Activated CD4-positive, alpha-beta T cell treated with anti-CD3 and anti-CD28 coated beads for 4 hours (primary cell): ENCODE data around the gene RNF149.
A peak's percentile ranks its signal among the peaks of the same experiment; 100 is the strongest.
"Not testable (repeated sequence)": the region's sequence is repeated elsewhere in the genome, so short reads cannot be mapped to it uniquely, and the experiment has no call there.

Experiments used
- DNase-seq, 2 donors: peaks; one replicate each; pipeline ENCODE4 v3.0.0-alpha.2; 2020

The RNF149 gene

GRCh38 chr2:101330253-101330933 is 21.9 kb upstream of the RNF149 start:
- DNase-seq = peak; percentile 44 to 49

- DNase-seq = peak; percentile 13 to 18
These were observed 20.5 kb upstream of the RNF149 start for GRCh38 chr2:101329026-101329425.

DNA sequence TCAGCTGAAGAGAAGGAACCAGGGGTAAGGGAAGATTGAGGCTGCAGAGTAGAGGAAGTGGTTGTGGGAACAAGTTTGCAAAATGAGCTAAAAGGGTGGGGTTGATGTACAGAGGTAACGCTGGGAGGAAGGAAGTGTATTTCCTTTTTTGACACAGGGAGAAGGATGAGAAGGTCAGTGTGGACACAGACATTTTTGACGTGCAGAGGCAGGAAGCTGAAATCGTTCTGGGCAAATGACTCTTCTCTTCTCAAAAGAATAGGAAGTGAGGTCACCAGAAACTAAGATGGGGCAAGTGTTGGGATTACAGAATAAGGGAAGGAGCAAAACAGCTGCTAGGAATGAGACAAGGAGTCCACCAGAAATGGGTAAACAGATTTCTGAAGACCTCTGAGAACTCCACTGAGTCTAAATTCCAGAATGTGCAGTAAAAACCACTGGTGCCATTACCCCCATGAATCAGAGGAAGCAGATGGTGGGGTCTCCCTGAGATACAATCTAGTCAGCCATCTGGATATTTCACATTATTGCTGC is 20.0 kb upstream of the RNF149 start:
- peak in 1 of 2 donors; percentile 9 for DNase-seq

DNA sequence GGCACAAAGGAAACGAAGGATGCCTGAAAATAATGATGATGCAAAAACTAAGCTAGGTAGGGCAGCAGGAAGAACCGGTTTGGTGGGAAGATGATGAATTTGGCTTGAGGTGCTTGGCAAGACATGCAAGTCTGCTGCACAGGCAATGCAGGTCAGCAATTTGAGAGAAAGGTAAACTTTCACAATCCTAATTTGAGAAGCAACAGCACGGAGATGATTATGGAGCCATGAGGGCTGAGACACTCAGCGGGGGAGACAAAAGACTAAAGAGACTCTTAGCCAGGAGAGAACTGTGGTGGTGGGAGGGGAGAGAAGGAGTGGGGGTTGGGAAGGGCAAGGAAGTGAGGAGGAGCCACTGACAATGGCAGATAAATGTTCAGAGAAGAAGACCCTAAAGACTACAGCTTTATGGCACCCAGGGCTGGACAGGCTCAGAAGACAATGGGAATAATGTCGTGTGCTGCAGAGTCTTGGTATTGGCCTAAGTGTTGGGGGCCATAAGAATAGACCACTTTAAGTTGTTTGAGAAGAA is 19.4 kb upstream of the RNF149 start:
- DNase-seq = no peak

DNA sequence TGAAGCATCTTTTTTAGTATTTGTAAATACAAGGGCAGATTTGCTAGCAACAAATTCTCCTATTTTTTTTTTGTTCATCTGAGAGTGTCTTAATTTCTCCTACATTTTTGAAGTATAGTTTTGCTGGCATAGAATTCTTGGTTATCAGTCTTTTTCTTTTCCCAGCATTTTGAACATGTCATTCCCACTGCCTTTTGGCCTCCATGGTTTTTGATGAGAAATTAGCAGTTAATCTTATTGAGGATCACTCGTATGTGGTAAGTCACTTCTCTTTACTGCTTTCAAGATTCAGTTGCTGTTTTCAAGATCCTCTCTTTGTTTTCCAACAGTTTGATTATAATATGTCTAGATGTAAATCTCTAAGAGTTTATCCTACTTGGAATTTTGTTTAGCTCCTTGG is 16.9 kb upstream of the RNF149 start:
- DNase-seq = no peak

DNA sequence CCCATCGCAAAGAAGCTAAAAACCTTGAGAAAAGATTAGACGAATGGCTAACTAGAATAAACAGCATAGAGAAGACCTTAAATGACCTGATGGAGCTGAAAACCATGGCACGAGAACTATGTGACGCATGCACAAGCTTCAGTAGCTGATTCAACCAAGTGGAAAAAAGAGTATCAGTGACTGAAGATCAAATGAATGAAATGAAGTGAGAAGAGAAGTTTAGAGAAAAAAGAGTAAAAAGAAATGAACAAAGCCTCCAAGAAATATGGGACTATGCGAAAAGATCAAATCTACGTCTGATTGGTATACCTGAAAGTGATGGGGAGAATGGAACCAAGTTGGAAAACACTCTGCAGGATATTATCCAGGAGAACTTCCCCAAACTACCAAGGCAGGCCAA is 8.1 kb upstream of the RNF149 start:
- DNase-seq = not testable (repeated sequence)

GRCh38 chr2:101311696-101312017 is 3.2 kb upstream of the RNF149 start:
- no peak for DNase-seq

DNA sequence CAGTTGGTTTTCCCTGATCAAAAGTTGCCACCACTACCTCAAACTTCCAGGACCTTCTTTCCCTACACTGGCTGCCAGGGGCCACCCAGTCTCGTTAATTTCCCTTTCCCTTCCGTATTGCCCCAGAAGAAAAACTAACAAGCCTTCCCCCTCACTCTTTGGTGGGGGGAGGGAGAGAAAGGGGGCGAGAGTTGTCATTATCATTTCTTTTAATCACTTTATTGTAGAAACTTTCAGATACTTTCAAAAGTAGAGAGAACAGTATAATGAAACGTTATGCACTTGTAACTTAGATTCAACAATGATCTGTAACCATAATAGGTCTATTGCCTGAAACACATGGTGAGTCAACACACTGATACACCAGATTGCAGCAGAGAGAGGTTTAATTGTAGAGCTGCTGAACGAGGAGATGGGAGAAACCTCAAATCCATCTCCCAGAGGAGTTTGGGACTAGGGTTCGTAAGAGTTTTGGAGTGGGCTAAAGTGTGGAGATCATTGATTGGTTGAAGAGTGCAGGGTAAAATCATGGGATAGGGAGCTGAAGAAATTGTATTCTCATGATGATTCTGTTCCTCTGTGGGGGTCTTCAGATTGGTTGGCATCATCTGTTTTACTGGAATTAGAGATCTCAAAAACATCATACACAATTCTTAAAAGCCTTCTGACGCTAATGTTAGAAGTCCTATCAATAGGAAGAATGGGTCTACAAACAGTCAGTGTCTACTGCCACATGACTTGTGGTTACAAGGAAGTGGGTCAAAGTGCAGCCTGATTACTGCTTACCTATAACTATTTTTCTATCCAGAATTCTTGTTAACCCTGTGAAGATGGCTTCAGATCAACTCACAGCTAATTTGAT is 2.6 kb upstream of the RNF149 start:
- peak in 1 of 2 donors; percentile 12 for DNase-seq

- DNase-seq = no peak
These were observed 1.8 kb upstream of the RNF149 start for GRCh38 chr2:101310090-101310833.

- no peak for DNase-seq
These were observed 510 bp downstream of the RNF149 start for GRCh38 chr2:101307950-101308431.

GRCh38 chr2:101307503-101307902 is 998 bp downstream of the RNF149 start:
- DNase-seq = peak in 1 of 2 donors; percentile 11

- no peak for DNase-seq
These were observed 2.1 kb downstream of the RNF149 start for GRCh38 chr2:101306410-101306809.

GRCh38 chr2:101305492-101306078 is 2.9 kb downstream of the RNF149 start:
- peak in 1 of 2 donors; percentile 5 for DNase-seq

DNA sequence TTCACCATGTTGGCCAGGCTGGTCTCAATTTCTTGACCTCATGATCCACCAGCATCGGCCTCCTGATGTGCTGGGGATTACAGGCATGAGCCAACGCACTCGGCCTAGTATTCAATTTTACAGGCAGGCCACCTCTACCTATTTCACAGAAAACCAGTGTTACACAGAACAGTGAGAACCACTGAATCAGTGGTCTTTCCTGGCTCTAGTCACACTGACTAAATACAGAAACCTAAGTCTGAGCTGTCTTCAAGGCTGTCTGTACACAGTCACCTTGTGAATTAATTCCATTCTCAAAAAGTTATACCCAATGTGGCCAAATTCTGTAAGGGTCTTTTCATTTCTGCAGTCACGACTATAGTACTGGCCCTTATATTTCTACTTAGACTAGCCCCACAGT is 3.5 kb downstream of the RNF149 start:
- DNase-seq = no peak

DNA sequence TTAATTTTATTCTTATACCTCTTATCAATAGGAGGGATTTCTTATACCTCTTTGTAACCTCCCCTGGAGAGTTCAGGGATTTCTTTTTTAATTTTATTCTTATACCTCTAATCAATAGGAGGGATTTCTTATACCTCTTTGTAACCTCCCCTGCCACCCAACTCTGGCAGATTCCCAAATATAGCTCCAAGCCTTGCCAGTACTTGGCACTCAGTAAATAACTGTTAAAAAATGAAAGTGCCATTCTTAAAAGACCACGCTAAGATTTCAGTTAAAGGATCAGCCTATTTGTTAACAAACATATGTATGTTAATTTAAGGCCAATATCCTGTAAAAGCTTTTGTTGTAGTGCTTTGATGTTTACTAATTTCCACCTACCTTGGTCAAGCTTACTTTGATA is 4.8 kb downstream of the RNF149 start:
- no peak for DNase-seq

DNA sequence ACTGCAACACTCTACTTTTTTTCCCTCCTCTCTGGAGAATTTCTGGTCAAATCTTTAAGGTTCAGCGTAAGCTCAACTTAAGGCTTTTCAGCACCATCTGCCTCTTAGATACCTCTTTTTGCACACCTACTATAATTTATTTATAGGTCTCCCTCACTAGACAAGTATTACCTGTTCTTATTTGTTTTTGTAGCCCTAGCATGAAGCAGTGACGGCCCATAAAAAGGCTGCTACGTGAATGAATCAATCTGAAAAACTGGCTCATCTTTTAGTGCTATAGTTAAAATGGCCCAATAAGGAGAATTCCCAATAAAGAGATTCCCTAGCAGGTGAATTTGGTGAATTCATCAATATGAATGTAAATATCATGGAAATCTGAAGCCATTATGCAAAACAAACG is 6.5 kb downstream of the RNF149 start:
- DNase-seq = no peak

DNA sequence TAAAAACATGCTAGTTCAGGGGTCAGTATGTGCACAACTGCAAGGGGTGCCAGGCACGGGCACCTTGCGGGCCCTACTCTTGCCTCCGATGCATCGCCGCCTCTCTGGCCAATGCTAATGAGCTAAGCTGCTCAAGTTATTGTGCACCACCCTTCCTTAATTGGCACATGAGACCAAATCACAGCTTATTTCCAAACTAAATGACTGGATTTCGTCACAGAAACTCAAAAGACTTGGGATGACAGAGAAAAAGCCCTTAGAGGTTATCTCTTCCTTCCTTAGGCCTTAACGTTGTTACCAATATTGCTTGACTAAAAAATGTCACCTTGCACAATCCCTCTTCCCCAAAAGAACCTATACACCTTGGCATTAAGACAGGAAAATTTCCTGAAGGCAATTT is 7.7 kb downstream of the RNF149 start:
- DNase-seq = no peak

- DNase-seq = peak in 1 of 2 donors; percentile 11
These were observed 8.3 kb downstream of the RNF149 start for GRCh38 chr2:101300164-101300563.

DNA sequence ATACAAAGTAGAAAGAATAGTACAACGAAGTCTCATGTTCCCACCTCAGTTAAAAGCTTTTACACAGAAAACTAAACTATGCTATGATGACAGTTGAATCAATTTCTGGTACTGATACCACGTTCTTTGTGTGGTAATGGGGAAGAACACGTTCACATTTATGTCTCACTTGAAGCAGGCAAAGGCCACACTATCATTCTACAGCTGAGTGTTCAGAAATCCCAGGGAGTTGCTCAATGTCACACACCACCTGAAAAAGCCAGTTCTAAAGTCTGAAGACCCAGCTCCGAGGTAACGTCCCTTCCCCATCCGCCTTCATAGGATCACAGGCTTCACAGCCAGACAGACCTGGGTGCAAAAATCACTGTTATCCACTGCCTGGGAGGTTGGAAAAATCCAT is 8.9 kb downstream of the RNF149 start:
- no peak for DNase-seq

GRCh38 chr2:101297383-101297782 is 11.1 kb downstream of the RNF149 start:
- no peak for DNase-seq

- no peak for DNase-seq
These were observed 12.1 kb downstream of the RNF149 start for GRCh38 chr2:101296371-101296770.

- no peak for DNase-seq
These were observed 12.6 kb downstream of the RNF149 start for GRCh38 chr2:101295895-101296294.

DNA sequence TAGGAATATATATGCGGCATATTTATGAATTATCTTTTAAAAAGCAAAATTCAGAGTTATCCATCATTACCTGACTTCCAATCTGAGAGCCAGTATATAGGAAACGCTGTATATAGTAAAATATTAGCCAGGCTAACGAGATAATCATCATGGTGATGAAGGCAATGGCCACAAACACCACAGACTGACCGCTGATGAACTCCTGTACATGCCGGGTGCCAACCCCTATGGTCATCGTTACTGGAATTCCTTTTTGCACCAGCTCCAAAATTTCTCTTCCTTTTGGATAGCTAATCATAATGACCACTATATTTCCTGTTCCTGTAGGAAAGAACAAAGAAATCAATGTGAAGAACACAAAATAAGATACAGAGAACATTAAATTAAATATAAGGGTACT is 13.6 kb downstream of the RNF149 start:
- DNase-seq = no peak
